ENCODE measurements around the gene TATDN2. TPM values are rescaled to one million over a fixed set of nuclear protein-coding genes. Genes with fewer than 3 reads are reported as not detected.

TATDN2 gene
- total and polyA plus RNA-seq, 2 experiments from 2014 or later = 4.8 to 19.1 TPM

DNA sequence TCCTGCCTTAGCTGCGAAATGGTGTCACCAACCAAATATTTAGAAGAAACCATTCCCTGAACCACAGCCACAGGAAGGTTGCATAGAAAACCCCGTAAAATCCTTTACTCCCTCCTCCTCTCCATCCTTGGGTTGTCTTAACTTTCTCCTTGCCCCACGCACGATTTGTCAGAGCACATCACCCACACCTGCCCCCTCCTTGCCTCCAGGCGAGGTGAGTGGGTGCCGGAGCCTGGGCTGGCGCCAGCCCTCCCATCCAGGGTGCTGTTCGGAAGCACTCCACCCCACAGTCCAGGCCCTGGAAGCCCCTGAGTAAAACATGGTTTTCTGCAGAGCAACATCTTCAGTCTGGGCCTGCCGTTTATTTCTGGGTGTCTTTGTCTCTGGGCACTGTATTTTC lies 40.8 kb downstream of the TATDN2 start (continued):
- TF ChIP-seq, protein P1, sequence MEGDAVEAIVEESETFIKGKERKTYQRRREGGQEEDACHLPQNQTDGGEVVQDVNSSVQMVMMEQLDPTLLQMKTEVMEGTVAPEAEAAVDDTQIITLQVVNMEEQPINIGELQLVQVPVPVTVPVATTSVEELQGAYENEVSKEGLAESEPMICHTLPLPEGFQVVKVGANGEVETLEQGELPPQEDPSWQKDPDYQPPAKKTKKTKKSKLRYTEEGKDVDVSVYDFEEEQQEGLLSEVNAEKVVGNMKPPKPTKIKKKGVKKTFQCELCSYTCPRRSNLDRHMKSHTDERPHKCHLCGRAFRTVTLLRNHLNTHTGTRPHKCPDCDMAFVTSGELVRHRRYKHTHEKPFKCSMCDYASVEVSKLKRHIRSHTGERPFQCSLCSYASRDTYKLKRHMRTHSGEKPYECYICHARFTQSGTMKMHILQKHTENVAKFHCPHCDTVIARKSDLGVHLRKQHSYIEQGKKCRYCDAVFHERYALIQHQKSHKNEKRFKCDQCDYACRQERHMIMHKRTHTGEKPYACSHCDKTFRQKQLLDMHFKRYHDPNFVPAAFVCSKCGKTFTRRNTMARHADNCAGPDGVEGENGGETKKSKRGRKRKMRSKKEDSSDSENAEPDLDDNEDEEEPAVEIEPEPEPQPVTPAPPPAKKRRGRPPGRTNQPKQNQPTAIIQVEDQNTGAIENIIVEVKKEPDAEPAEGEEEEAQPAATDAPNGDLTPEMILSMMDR (conservative IDR thresholded peaks at IDR 0.05; ENCODE audit: low read depth in 2 of 2) = no peak
- TF ChIP-seq EZH2phosphoT487 (IDR thresholded peaks at IDR 0.05; ENCODE audit: unreplicated experiment) = no peak
- TF ChIP-seq, protein P2, sequence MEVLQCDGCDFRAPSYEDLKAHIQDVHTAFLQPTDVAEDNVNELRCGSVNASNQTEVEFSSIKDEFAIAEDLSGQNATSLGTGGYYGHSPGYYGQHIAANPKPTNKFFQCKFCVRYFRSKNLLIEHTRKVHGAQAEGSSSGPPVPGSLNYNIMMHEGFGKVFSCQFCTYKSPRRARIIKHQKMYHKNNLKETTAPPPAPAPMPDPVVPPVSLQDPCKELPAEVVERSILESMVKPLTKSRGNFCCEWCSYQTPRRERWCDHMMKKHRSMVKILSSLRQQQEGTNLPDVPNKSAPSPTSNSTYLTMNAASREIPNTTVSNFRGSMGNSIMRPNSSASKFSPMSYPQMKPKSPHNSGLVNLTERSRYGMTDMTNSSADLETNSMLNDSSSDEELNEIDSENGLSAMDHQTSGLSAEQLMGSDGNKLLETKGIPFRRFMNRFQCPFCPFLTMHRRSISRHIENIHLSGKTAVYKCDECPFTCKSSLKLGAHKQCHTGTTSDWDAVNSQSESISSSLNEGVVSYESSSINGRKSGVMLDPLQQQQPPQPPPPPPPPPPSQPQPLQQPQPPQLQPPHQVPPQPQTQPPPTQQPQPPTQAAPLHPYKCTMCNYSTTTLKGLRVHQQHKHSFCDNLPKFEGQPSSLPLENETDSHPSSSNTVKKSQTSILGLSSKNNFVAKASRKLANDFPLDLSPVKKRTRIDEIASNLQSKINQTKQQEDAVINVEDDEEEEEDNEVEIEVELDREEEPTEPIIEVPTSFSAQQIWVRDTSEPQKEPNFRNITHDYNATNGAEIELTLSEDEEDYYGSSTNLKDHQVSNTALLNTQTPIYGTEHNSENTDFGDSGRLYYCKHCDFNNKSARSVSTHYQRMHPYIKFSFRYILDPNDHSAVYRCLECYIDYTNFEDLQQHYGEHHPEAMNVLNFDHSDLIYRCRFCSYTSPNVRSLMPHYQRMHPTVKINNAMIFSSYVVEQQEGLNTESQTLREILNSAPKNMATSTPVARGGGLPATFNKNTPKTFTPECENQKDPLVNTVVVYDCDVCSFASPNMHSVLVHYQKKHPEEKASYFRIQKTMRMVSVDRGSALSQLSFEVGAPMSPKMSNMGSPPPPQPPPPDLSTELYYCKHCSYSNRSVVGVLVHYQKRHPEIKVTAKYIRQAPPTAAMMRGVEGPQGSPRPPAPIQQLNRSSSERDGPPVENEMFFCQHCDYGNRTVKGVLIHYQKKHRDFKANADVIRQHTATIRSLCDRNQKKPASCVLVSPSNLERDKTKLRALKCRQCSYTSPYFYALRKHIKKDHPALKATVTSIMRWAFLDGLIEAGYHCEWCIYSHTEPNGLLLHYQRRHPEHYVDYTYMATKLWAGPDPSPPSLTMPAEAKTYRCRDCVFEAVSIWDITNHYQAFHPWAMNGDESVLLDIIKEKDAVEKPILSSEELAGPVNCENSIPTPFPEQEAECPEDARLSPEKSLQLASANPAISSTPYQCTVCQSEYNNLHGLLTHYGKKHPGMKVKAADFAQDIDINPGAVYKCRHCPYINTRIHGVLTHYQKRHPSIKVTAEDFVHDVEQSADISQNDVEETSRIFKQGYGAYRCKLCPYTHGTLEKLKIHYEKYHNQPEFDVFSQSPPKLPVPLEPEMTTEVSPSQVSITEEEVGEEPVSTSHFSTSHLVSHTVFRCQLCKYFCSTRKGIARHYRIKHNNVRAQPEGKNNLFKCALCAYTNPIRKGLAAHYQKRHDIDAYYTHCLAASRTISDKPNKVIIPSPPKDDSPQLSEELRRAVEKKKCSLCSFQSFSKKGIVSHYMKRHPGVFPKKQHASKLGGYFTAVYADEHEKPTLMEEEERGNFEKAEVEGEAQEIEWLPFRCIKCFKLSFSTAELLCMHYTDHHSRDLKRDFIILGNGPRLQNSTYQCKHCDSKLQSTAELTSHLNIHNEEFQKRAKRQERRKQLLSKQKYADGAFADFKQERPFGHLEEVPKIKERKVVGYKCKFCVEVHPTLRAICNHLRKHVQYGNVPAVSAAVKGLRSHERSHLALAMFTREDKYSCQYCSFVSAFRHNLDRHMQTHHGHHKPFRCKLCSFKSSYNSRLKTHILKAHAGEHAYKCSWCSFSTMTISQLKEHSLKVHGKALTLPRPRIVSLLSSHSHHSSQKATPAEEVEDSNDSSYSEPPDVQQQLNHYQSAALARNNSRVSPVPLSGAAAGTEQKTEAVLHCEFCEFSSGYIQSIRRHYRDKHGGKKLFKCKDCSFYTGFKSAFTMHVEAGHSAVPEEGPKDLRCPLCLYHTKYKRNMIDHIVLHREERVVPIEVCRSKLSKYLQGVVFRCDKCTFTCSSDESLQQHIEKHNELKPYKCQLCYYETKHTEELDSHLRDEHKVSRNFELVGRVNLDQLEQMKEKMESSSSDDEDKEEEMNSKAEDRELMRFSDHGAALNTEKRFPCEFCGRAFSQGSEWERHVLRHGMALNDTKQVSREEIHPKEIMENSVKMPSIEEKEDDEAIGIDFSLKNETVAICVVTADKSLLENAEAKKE (CRISPR knock-in tag; IDR thresholded peaks at IDR 0.05) = no peak
- no peak for TF ChIP-seq ZNF114 (CRISPR knock-in tag; IDR thresholded peaks at IDR 0.05)

- Histone ChIP-seq H3K27ac (ENCODE audit: low read depth) (no peak overlapping the region), H3K4me2 (no peak overlapping the region), H3K4me1 (ENCODE audit: insufficient read depth) (peaks cover 8% of the 10 kb centered on the region; the same call in 1 of the 2 replicates), H2AFZ (no peak overlapping the region), H3K9me2 (ENCODE audit: insufficient read depth) (no peaks in the 10 kb centered on the region), H3F3A (replicated peaks; ENCODE audit: low read depth) (no peaks in the 10 kb centered on the region), H3K36me3 (ENCODE audit: insufficient read depth) (0 out of 2 replicates have a peak, but pooled peaks cover 3% of the 10 kb centered on the region), H3K79me2 (replicated peaks; ENCODE audit: insufficient read depth) (no peaks in the 10 kb centered on the region), H4K20me1 (replicated peaks; ENCODE audit: insufficient read depth) (no peaks in the 10 kb centered on the region), H3K4me3 (no peak overlapping the region), H3K27me3 (ENCODE audit: insufficient read depth) (no peaks in the 10 kb centered on the region)
- DNase-seq (ENCODE audit: low spot score) = no peak
- peaks cover 9% of the 10 kb centered on the region for H3K36me3 Mint-ChIP-seq (ENCODE audit: low read depth)
- peak overlapping the region; percentile 74; the same call in 1 of the 2 replicates for H3K27ac Mint-ChIP-seq
- no peaks in the 10 kb centered on the region; the same call in 2 of the 3 replicates for H3K9me3 Mint-ChIP-seq
- ATAC-seq = peak; percentile 20
- no peaks in the 10 kb centered on the region for H3K27me3 Mint-ChIP-seq (ENCODE audit: insufficient read depth, low read depth, poor library complexity)
- no peak overlapping the region for H3K4me3 Mint-ChIP-seq
- no peak for TF ChIP-seq EZH2phosphoT487 (IDR thresholded peaks at IDR 0.05; ENCODE audit: unreplicated experiment)
- TF ChIP-seq, protein P1 (conservative IDR thresholded peaks at IDR 0.05; ENCODE audit: low read depth in 2 of 2) = peak in 1 of 2 experiments; percentile 41; a peak in 1 of 4 replicates
- H3K4me1 Mint-ChIP-seq = peaks cover 15% of the 10 kb centered on the region
Measured at GRCh38 chr3:10289787-10290355, 41.6 kb downstream of the TATDN2 start.

All from GM23338 (cell line).